Esophagus squamous epithelium (tissue), 5 donors: ENCODE results near the gene TNFRSF13B. TPM values are rescaled to one million over a fixed set of nuclear protein-coding genes. Genes with fewer than 3 reads are reported as not detected.
"Not testable (repeated sequence)": the region's sequence is repeated elsewhere in the genome, so short reads cannot be mapped to it uniquely, and the experiment has no call there.

ENCODE experiments used
- DNase-seq: peaks from one replicate; lab custom pipeline; 2025; lab: John Stamatoyannopoulos, UW
- H3K27ac ChIP-seq, 4 donors: fragments of 200-600 bp; sonication (generic); one replicate each; pipeline ENCODE4 v1.5.1; 2016 to 2019; ENCODE audit warnings: mild to moderate bottlenecking in 1 of 4
- H3K27me3 ChIP-seq, 4 donors: fragments of 200-600 bp; sonication (generic); 1 replicate in 3 of 4; 2 replicates in 1 of 4; pipeline versions ENCODE4 v1.5.1 to v1.6.0; 2017 to 2021; ENCODE audit warnings: antibody characterized with exemption in 1 of 4
- H3K36me3 ChIP-seq, 3 donors: fragments of 200-600 bp; sonication (generic); one replicate each; pipeline ENCODE4 v1.5.1; 2016 to 2019
- H3K4me1 ChIP-seq, 3 donors: fragments of 200-600 bp; sonication (generic); one replicate each; pipeline ENCODE4 v1.5.1; 2017 to 2019
- H3K4me3 ChIP-seq, 4 donors: fragments of 200-600 bp; sonication (generic); 1 replicate in 3 of 4; 2 replicates in 1 of 4; pipeline ENCODE4 v1.5.1; 2016 to 2019; ENCODE audit warnings: mild to moderate bottlenecking in 2 of 4, moderate library complexity in 1 of 4
- H3K9me3 ChIP-seq, 3 donors: fragments of 200-600 bp; sonication (generic); one replicate each; pipeline ENCODE4 v1.5.1; 2016 to 2019
- CTCF ChIP-seq, 6 experiments: fragments of 450-650 bp in 4 of 6; fragments of 200-600 bp in 2 of 6; sonication (generic) in 2 of 6; IDR thresholded peaks; one replicate each; pipeline ENCODE4 v1.5.1; 2016 to 2019; ENCODE audit warnings: antibody characterized with exemption in 6 of 6, mild to moderate bottlenecking in 4 of 6, moderate library complexity in 4 of 6
- POLR2A ChIP-seq, 4 donors: fragments of 450-650 bp; IDR thresholded peaks; one replicate each; pipeline ENCODE4 v1.6.1; 2017; ENCODE audit warnings: antibody characterized with exemption in 4 of 4, mild to moderate bottlenecking in 4 of 4, moderate library complexity in 3 of 4
- WGBS, 2 donors: methylation state at CpG; one replicate each; pipeline ENCODE4 v1.1.5; 2018; 5-methylcytosine and 5-hydroxymethylcytosine counted together
- intact Hi-C: fragments of 100-400 bp; cut with DNase I; formaldehyde crosslinking; loops from one replicate; pipeline ENCODE4 v1.15.0; 2022
- total RNA-seq, 4 donors: library from RNA; depleted of rRNA; stranded (reverse); fragments of >200 nt; gene quantifications; one replicate each; pipeline ENCODE4 v1.1.0, GENCODE V29; 2016
- donor health status: DM: yes; HTN: yes; CAD: no.

The TNFRSF13B gene
- total RNA-seq, 4 donors from 2014 or later = not detected

GRCh38 chr17:17004251-17004996 lies 32.5 kb upstream of the TNFRSF13B start:
- intact Hi-C loops = loop anchor here (10.0 kb wide), 2 partner anchors 130 to 300 kb away; partner anchors contain the start of gene NT5M
- Histone ChIP-seq H3K4me1 (peaks cover 4 to 12% (median 4%) of the 10 kb centered on the region in 3 donors), H3K9me3 (no peaks in the 10 kb centered on the region), H3K36me3 (no peaks in the 10 kb centered on the region), H3K27ac (no peak overlapping the region), H3K4me3 (no peak overlapping the region), H3K27me3 (no peaks in the 10 kb centered on the region)
- 81 to 87% methylated on average over 15 to 19 of the region's 19 CpGs for WGBS, 2 donors
- no peak for TF ChIP-seq POLR2A (IDR thresholded peaks at IDR 0.05)
- no peak for TF ChIP-seq CTCF (IDR thresholded peaks at IDR 0.05)
- no peak for DNase-seq

GRCh38 chr17:17002731-17003715 lies 31.1 kb upstream of the TNFRSF13B start:
- H3K4me3 ChIP-seq, H3K9me3 ChIP-seq, H3K27me3 ChIP-seq, H3K27ac ChIP-seq, DNase-seq, H3K36me3 ChIP-seq: not testable (repeated sequence)
- intact Hi-C loops = loop anchor here (10.0 kb wide), 2 partner anchors 132 to 302 kb away; partner anchors contain the start of gene NT5M
- peaks cover 4 to 11% (median 4%) of the 10 kb centered on the region in 3 donors for H3K4me1 ChIP-seq
- WGBS, 2 donors = 48 to 64% methylated on average over 5 to 12 of the region's 20 CpGs

- peak overlapping the region in 1 of 4 donors; percentile 40 for H3K4me3 ChIP-seq
- H3K9me3 ChIP-seq = no peaks in the 10 kb centered on the region
- peaks cover 4 to 11% (median 4%) of the 10 kb centered on the region in 3 donors for H3K4me1 ChIP-seq
- WGBS, 2 donors = 8 to 22% methylated on average over 2 of the region's 22 CpGs
- DNase-seq = no peak
- H3K27me3 ChIP-seq = no peaks in the 10 kb centered on the region
- TF ChIP-seq CTCF (IDR thresholded peaks at IDR 0.05) (peak; percentile 86 to 98 (median 96)), POLR2A (IDR thresholded peaks at IDR 0.05) (no peak)
- H3K27ac ChIP-seq = no peak overlapping the region
- H3K36me3 ChIP-seq = no peaks in the 10 kb centered on the region
- intact Hi-C loops = loop anchor here (10.0 kb wide), 2 partner anchors 133 to 303 kb away; partner anchors contain the start of gene NT5M
Measured at GRCh38 chr17:17001874-17002520, 30.1 kb upstream of the TNFRSF13B start.

GRCh38 chr17:17001076-17001777 lies 29.3 kb upstream of the TNFRSF13B start:
- Histone ChIP-seq H3K27ac (no peak overlapping the region), H3K36me3 (no peaks in the 10 kb centered on the region), H3K4me1 (peaks cover 4 to 11% (median 4%) of the 10 kb centered on the region in 3 donors), H3K27me3 (no peaks in the 10 kb centered on the region), H3K4me3 (no peak overlapping the region), H3K9me3 (no peaks in the 10 kb centered on the region)
- TF ChIP-seq CTCF (IDR thresholded peaks at IDR 0.05) (no peak), POLR2A (IDR thresholded peaks at IDR 0.05) (no peak)
- no peak for DNase-seq
- intact Hi-C loops = loop anchor here (10.0 kb wide), 2 partner anchors 134 to 304 kb away; partner anchors contain the start of gene NT5M
- WGBS, 2 donors = 67 to 81% methylated on average over 6 to 8 of the region's 9 CpGs
